SHP77 treated with DMSO at 0.1 percent for 48 hours (cell line): ENCODE results near the gene NLE1.

ENCODE experiments used
- DNase-seq: peaks from one replicate; lab custom pipeline; 2025; lab: John Stamatoyannopoulos, UW

Gene NLE1

GRCh38 chr17:35086164-35086563, 55.9 kb downstream of the NLE1 start:
- DNase-seq: no peak

- no peak for DNase-seq
Observed at GRCh38 chr17:35084987-35085386, 57.1 kb downstream of the NLE1 start.

GRCh38 chr17:35083071-35083470, 59.0 kb downstream of the NLE1 start:
- DNase-seq: no peak

GRCh38 chr17:35082073-35082657, 59.9 kb downstream of the NLE1 start:
- DNase-seq: no peak

GRCh38 chr17:35081638-35082037, 60.5 kb downstream of the NLE1 start:
- DNase-seq: no peak

GRCh38 chr17:35080536-35080935, 61.6 kb downstream of the NLE1 start:
- no peak for DNase-seq

GRCh38 chr17:35079547-35080423, 62.3 kb downstream of the NLE1 start:
- no peak for DNase-seq
